Prostate gland (tissue), 2 donors: ENCODE measurements around the gene PRPF38A. TPM values are rescaled to one million over a fixed set of nuclear protein-coding genes. Genes with fewer than 3 reads are reported as not detected.

ENCODE experiments used
- DNase-seq: peaks from one replicate; pipeline ENCODE4 v3.0.0-alpha.2; 2019; ENCODE audit warnings: low spot score
- H3K27ac ChIP-seq, 2 donors: fragments of 200-600 bp; sonication (generic); 2 replicates each; pipeline ENCODE4 v1.5.1; 2017 to 2019
- H3K27me3 ChIP-seq: fragments of 200-600 bp; sonication (generic); replicated peaks from 2 replicates; pipeline ENCODE4 v1.5.1; 2019; ENCODE audit not compliant: insufficient read depth
- H3K36me3 ChIP-seq, 2 donors: fragments of 200-600 bp; sonication (generic); 1 replicate in 1 of 2; 2 replicates in 1 of 2; pipeline versions ENCODE4 v1.5.1 to v1.8.1; 2017 to 2019
- H3K4me1 ChIP-seq: fragments of 200-600 bp; sonication (generic); replicated peaks from 2 replicates; pipeline ENCODE4 v1.5.1; 2019
- H3K4me3 ChIP-seq, 2 donors: fragments of 200-600 bp; sonication (generic); 2 replicates each; pipeline ENCODE4 v1.5.1; 2017 to 2019
- H3K9me3 ChIP-seq: fragments of 200-600 bp; sonication (generic); 2 replicates; pipeline ENCODE4 v1.5.1; 2017
- CTCF ChIP-seq, 4 experiments: fragments of 200-600 bp in 2 of 4; fragments of 450-650 bp in 2 of 4; sonication (generic) in 2 of 4; IDR thresholded peaks; 1 replicate in 3 of 4; 2 replicates in 1 of 4; pipeline ENCODE4 v1.5.1; 2016 to 2019; ENCODE audit warnings: antibody characterized with exemption in 4 of 4, mild to moderate bottlenecking in 2 of 4, moderate library complexity in 2 of 4
- POLR2A ChIP-seq: fragments of 450-650 bp; IDR thresholded peaks from one replicate; pipeline ENCODE4 v1.6.1; 2016; ENCODE audit warnings: antibody characterized with exemption, mild to moderate bottlenecking
- POLR2AphosphoS5 ChIP-seq: sonication (generic); formaldehyde crosslinking; IDR thresholded peaks from one replicate; pipeline ENCODE4 v1.6.1; 2017; ENCODE audit warnings: antibody characterized with exemption
- WGBS: methylation state at CpG from one replicate; pipeline ENCODE4 v1.1.5; 2018; 5-methylcytosine and 5-hydroxymethylcytosine counted together
- intact Hi-C: fragments of 100-400 bp; cut with DNase I; formaldehyde crosslinking; loops from one replicate; pipeline ENCODE4 v1.14.2; 2022
- total RNA-seq, 2 donors: library from RNA; depleted of rRNA; stranded (reverse); fragments of >200 nt; gene quantifications; one replicate each; pipeline ENCODE4 v1.1.0, GENCODE V29; 2016

The PRPF38A gene
- total RNA-seq, 2 donors from 2014 or later = 15.3 to 24.8 TPM

- no peak overlapping the region for H3K4me3 ChIP-seq
- no peaks in the 10 kb centered on the region for H3K27me3 ChIP-seq
- TF ChIP-seq POLR2A (no peak), CTCF (IDR thresholded peaks at IDR 0.05) (no peak), POLR2AphosphoS5 (no peak)
- no peaks in the 10 kb centered on the region for H3K36me3 ChIP-seq
- H3K27ac ChIP-seq = no peak overlapping the region
- WGBS = 94% methylated on average over 1 of the region's 1 CpG
- DNase-seq = no peak
- H3K4me1 ChIP-seq = no peaks in the 10 kb centered on the region
- intact Hi-C loops = no loop called here
- no peaks in the 10 kb centered on the region for H3K9me3 ChIP-seq
These were observed 22.8 kb downstream of the PRPF38A start for GRCh38 chr1:52427152-52427551.

- 89% methylated on average over 8 of the region's 8 CpGs for WGBS
- Histone ChIP-seq H3K4me3 (no peak overlapping the region), H3K9me3 (no peaks in the 10 kb centered on the region), H3K36me3 (no peaks in the 10 kb centered on the region), H3K27me3 (no peaks in the 10 kb centered on the region), H3K4me1 (no peaks in the 10 kb centered on the region), H3K27ac (no peak overlapping the region)
- TF ChIP-seq POLR2A = no peak
- DNase-seq = no peak
- intact Hi-C loops = no loop called here
These were observed 28.4 kb downstream of the PRPF38A start for GRCh38 chr1:52432807-52433206.

- 95% methylated on average over 1 of the region's 1 CpG for WGBS
- intact Hi-C loops = no loop called here
- H3K36me3 ChIP-seq = no peaks in the 10 kb centered on the region
These were observed 30.8 kb downstream of the PRPF38A start for GRCh38 chr1:52435211-52435610.

DNA sequence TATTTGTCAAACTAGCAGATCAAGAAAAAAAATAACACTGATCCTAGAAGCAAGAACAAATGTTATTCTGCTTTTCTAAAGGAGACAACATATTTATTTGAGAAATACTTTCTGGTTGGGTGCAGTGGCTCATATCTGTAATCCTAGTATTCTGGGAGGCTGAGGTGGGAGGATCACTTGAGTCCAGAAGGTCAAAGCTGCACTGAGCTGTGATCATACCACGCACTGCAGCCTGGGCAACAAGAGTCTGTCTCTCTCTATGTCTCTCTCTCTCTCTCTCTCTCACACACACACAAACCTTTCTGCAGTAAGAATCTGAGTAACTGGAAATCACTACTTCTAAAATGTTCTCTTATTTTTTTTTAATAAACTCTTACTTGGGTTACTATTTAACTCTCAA, 31.2 kb downstream of the PRPF38A start:
- TF ChIP-seq POLR2A = no peak
- TF ChIP-seq CTCF (IDR thresholded peaks at IDR 0.05) = no peak
- TF ChIP-seq POLR2AphosphoS5 = no peak
- Histone ChIP-seq H3K9me3 (no peaks in the 10 kb centered on the region), H3K27ac (no peak overlapping the region), H3K27me3 (no peaks in the 10 kb centered on the region), H3K4me3 (no peak overlapping the region), H3K4me1 (no peaks in the 10 kb centered on the region), H3K36me3 (no peaks in the 10 kb centered on the region)
- no peak for DNase-seq
- intact Hi-C loops = no loop called here
- 90% methylated on average over 1 of the region's 1 CpG for WGBS

More at GRCh38 chr1:52435211-52435610, 30.8 kb downstream of the PRPF38A start:
- H3K4me1 ChIP-seq = no peaks in the 10 kb centered on the region
- H3K27ac ChIP-seq = no peak overlapping the region
- H3K4me3 ChIP-seq = no peak overlapping the region
- H3K27me3 ChIP-seq = no peaks in the 10 kb centered on the region
- no peak for TF ChIP-seq POLR2AphosphoS5
- no peak for TF ChIP-seq CTCF (IDR thresholded peaks at IDR 0.05)
- TF ChIP-seq POLR2A = no peak
- H3K9me3 ChIP-seq = no peaks in the 10 kb centered on the region
- DNase-seq = no peak

- Histone ChIP-seq H3K4me3 (no peak overlapping the region), H3K9me3 (no peaks in the 10 kb centered on the region), H3K27ac (no peak overlapping the region), H3K4me1 (no peaks in the 10 kb centered on the region), H3K36me3 (no peaks in the 10 kb centered on the region), H3K27me3 (no peaks in the 10 kb centered on the region)
- intact Hi-C loops = no loop called here
- 75% methylated on average over 7 of the region's 7 CpGs for WGBS
- DNase-seq = no peak
- TF ChIP-seq POLR2A = no peak
- TF ChIP-seq POLR2AphosphoS5 = no peak
- TF ChIP-seq CTCF (IDR thresholded peaks at IDR 0.05) = no peak
These were observed 32.4 kb downstream of the PRPF38A start for GRCh38 chr1:52436817-52437216.
